H9 (cell line): ENCODE measurements around the gene SHCBP1. TPM values are rescaled to one million over a fixed set of nuclear protein-coding genes. Genes with fewer than 3 reads are reported as not detected.

Experiments
- DNase-seq: peaks from one replicate; pipeline ENCODE4 v3.0.0-alpha.2; 2017
- H2AFZ ChIP-seq: one replicate; pipeline ENCODE4 v1.6.1; 2013; ENCODE audit warnings: mild to moderate bottlenecking, low read length, control low read depth, moderate library complexity
- H2AK5ac ChIP-seq: 2 replicates; pipeline ENCODE4 v1.6.1; 2013; ENCODE audit warnings: low read length, control low read depth, mixed read lengths; ENCODE audit not compliant: insufficient read length
- H2BK120ac ChIP-seq: one replicate; pipeline ENCODE4 v1.6.1; 2013; ENCODE audit warnings: low read depth, mild to moderate bottlenecking, low read length, control low read depth, inconsistent platforms; ENCODE audit not compliant: poor library complexity, severe bottlenecking
- H2BK12ac ChIP-seq: 2 replicates; pipeline ENCODE4 v1.6.1; 2013; ENCODE audit warnings: low read length, control low read depth, mixed read lengths, low read depth; ENCODE audit not compliant: insufficient read length
- H2BK15ac ChIP-seq: 2 replicates; pipeline ENCODE4 v1.6.1; 2013; ENCODE audit warnings: low read depth, low read length, control low read depth
- H2BK20ac ChIP-seq: one replicate; pipeline ENCODE4 v1.6.1; 2013; ENCODE audit warnings: low read depth, mild to moderate bottlenecking, low read length, control low read depth, inconsistent platforms; ENCODE audit not compliant: poor library complexity, severe bottlenecking
- H2BK5ac ChIP-seq: 2 replicates; pipeline ENCODE4 v1.6.1; 2013; ENCODE audit warnings: low read length, control low read depth, mixed read lengths; ENCODE audit not compliant: insufficient read length
- H3K14ac ChIP-seq: 2 replicates; pipeline ENCODE4 v1.6.1; 2013; ENCODE audit warnings: low read length, control low read depth; ENCODE audit not compliant: insufficient read depth
- H3K18ac ChIP-seq: 2 replicates; pipeline ENCODE4 v1.6.1; 2013; ENCODE audit warnings: low read depth, mild to moderate bottlenecking, mixed read lengths, low read length, control low read depth; ENCODE audit not compliant: insufficient read length
- H3K23ac ChIP-seq: 2 replicates; pipeline ENCODE4 v1.6.1; 2013; ENCODE audit warnings: low read length, control low read depth, mixed read lengths, low read depth; ENCODE audit not compliant: insufficient read length
- H3K23me2 ChIP-seq: 2 replicates; pipeline ENCODE4 v1.6.1; 2013; ENCODE audit warnings: low read depth, mild to moderate bottlenecking, mixed read lengths, low read length, control low read depth; ENCODE audit not compliant: insufficient read length, poor library complexity, severe bottlenecking
- H3K27ac ChIP-seq: 2 replicates; pipeline ENCODE4 v1.5.1; 2013; ENCODE audit warnings: low read length, control low read depth, mixed read lengths, low read depth; ENCODE audit not compliant: insufficient read length
- H3K27me3 ChIP-seq: 2 replicates; pipeline ENCODE4 v1.6.1; 2013; ENCODE audit warnings: low read length, control low read depth, inconsistent platforms; ENCODE audit not compliant: insufficient read depth
- H3K4ac ChIP-seq: 2 replicates; pipeline ENCODE4 v1.6.1; 2013; ENCODE audit warnings: low read depth, mild to moderate bottlenecking, control low read depth, inconsistent platforms, low read length, moderate library complexity
- H3K4me1 ChIP-seq: 2 replicates; pipeline ENCODE4 v1.6.1; 2013; ENCODE audit warnings: low read length, control low read depth, inconsistent platforms; ENCODE audit not compliant: insufficient read depth
- H3K4me2 ChIP-seq: 2 replicates; pipeline ENCODE4 v1.6.1; 2013; ENCODE audit warnings: low read length, control low read depth, mixed read lengths; ENCODE audit not compliant: insufficient read length, insufficient read depth
- H3K56ac ChIP-seq: 2 replicates; pipeline ENCODE4 v1.6.1; 2013; ENCODE audit warnings: low read depth, mild to moderate bottlenecking, mixed read lengths, low read length, control low read depth; ENCODE audit not compliant: insufficient read length
- H3K79me1 ChIP-seq: 2 replicates; pipeline ENCODE4 v1.6.1; 2013; ENCODE audit warnings: low read depth, mild to moderate bottlenecking, moderate library complexity, low read length, control low read depth, inconsistent platforms; ENCODE audit not compliant: insufficient read depth, poor library complexity, severe bottlenecking
- H3K79me2 ChIP-seq: 2 replicates; pipeline ENCODE4 v1.6.1; 2013; ENCODE audit warnings: low read length, control low read depth, inconsistent platforms; ENCODE audit not compliant: insufficient read depth
- H3K9ac ChIP-seq: 2 replicates; pipeline ENCODE4 v1.6.1; 2013; ENCODE audit warnings: low read length, control low read depth, mixed read lengths; ENCODE audit not compliant: insufficient read length; ENCODE audit errors: extremely low read depth
- H3K9me3 ChIP-seq: one replicate; pipeline ENCODE4 v1.6.1; 2013; ENCODE audit warnings: low read depth, low read length, inconsistent platforms; ENCODE audit not compliant: control insufficient read depth
- H3T11ph ChIP-seq: one replicate; pipeline ENCODE4 v1.6.1; 2013; ENCODE audit warnings: mild to moderate bottlenecking, low read length, control low read depth, inconsistent platforms
- H4K20me1 ChIP-seq: one replicate; pipeline ENCODE4 v1.6.1; 2013; ENCODE audit not compliant: control insufficient read depth, insufficient read length, insufficient read depth
- H4K5ac ChIP-seq: 2 replicates; pipeline ENCODE4 v1.6.1; 2013; ENCODE audit warnings: low read depth, mild to moderate bottlenecking, mixed read lengths, low read length, control low read depth; ENCODE audit not compliant: insufficient read length
- H4K8ac ChIP-seq: replicated peaks from 2 replicates; pipeline ENCODE4 v1.6.1; 2013; ENCODE audit warnings: low read length, control low read depth, mixed read lengths, low read depth; ENCODE audit not compliant: insufficient read length
- H4K91ac ChIP-seq: 2 replicates; pipeline ENCODE4 v1.6.1; 2013; ENCODE audit warnings: low read depth, mild to moderate bottlenecking, moderate library complexity, mixed read lengths, low read length, control low read depth; ENCODE audit not compliant: insufficient read length
- H3K27ac Mint-ChIP-seq, 3 experiments: 2 replicates in 2 of 3; 3 replicates in 1 of 3; pipeline ENCODE4 v1.8.0; 2020 to 2021; ENCODE audit warnings: mixed read lengths in 3 of 3, mild to moderate bottlenecking in 1 of 3, moderate library complexity in 1 of 3
- H3K27me3 Mint-ChIP-seq: 2 replicates; pipeline ENCODE4 v1.8.0; 2021; ENCODE audit warnings: low read depth, mild to moderate bottlenecking, moderate library complexity, mixed read lengths
- H3K36me3 Mint-ChIP-seq, 3 experiments: 2 replicates in 2 of 3; 3 replicates in 1 of 3; pipeline ENCODE4 v1.8.0; 2020 to 2021; ENCODE audit warnings: low read depth in 3 of 3, mixed read lengths in 3 of 3; ENCODE audit not compliant: insufficient read depth in 1 of 3
- H3K4me1 Mint-ChIP-seq, 2 experiments: 2 replicates each; pipeline ENCODE4 v1.8.0; 2020; ENCODE audit warnings: mixed read lengths in 2 of 2
- H3K4me3 Mint-ChIP-seq, 2 experiments: 2 replicates in 1 of 2; 3 replicates in 1 of 2; pipeline ENCODE4 v1.8.0; 2020 to 2021; ENCODE audit warnings: mild to moderate bottlenecking in 2 of 2, mixed read lengths in 2 of 2, moderate library complexity in 1 of 2
- H3K9me3 Mint-ChIP-seq, 2 experiments: 2 replicates in 1 of 2; 3 replicates in 1 of 2; pipeline ENCODE4 v1.8.0; 2020; ENCODE audit warnings: mild to moderate bottlenecking in 2 of 2, mixed read lengths in 2 of 2, moderate library complexity in 1 of 2
- CTCF ChIP-seq: fragments of 200-600 bp; sonication (generic); conservative IDR thresholded peaks from 3 replicates; pipeline ENCODE4 v1.8.0; 2021; ENCODE audit warnings: antibody characterized with exemption, mild to moderate bottlenecking
- WGBS: extraction: QIAGEN DNeasy Blood & Tissue Kit; methylation state at CpG from one replicate; pipeline ENCODE4 v1.1.7; 2013; ENCODE audit warnings: missing lambda C conversion rate, low lambda C conversion rate, mixed read lengths; ENCODE audit not compliant: insufficient read length; ENCODE audit errors: extremely low coverage; 5-methylcytosine and 5-hydroxymethylcytosine counted together
- total RNA-seq: library from RNA; stranded (reverse); gene quantifications from 2 replicates; pipeline ENCODE4 v1.2.1, GENCODE V29; 2021

Gene SHCBP1
- total RNA-seq, 1 experiment from 2014 or later = 16.6 TPM

DNA sequence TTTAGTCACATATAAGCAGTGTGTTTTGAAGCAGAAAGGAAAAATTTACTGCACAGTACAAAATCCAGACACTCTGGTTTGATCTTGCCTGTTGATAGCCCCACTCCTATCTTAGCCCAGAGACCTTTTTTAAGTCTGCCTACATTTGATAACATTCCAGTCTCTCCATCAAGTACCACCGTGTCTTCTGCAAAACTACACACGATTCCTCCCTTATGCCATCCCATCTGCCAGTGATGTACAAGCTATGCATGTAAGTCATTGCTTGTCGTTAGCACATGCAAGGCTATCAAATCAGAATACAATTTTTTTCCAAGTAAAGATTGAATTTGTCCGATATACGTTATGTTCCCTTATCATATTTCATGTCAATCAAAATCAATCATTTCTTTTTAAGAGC is 14.9 kb downstream of the SHCBP1 start:
- Histone ChIP-seq H3K23ac (no peak overlapping the region), H2BK120ac (no peak overlapping the region), H3K9ac (no peak overlapping the region), H2BK15ac (no peak overlapping the region), H2BK20ac (no peak overlapping the region), H2BK5ac (no peak overlapping the region), H3K4me1 (no peaks in the 10 kb centered on the region), H3K23me2 (no peaks in the 10 kb centered on the region), H4K8ac (no peak overlapping the region), H3T11ph (no peak overlapping the region), H3K18ac (no peak overlapping the region), H3K27ac (no peak overlapping the region), H3K79me1 (no peaks in the 10 kb centered on the region), H4K91ac (no peak overlapping the region), H3K79me2 (no peaks in the 10 kb centered on the region), H3K4me2 (no peak overlapping the region), H4K5ac (no peak overlapping the region), H4K20me1 (no peaks in the 10 kb centered on the region), H2BK12ac (no peak overlapping the region), H3K14ac (no peak overlapping the region), H2AK5ac (no peak overlapping the region), H3K9me3 (no peaks in the 10 kb centered on the region), H2AFZ (no peak overlapping the region), H3K27me3 (no peaks in the 10 kb centered on the region), H3K4ac (no peak overlapping the region), H3K56ac (no peak overlapping the region)
- H3K4me1 Mint-ChIP-seq = no peaks in the 10 kb centered on the region
- TF ChIP-seq CTCF = no peak
- no peak for DNase-seq
- no peak overlapping the region for H3K4me3 Mint-ChIP-seq
- no peaks in the 10 kb centered on the region for H3K27me3 Mint-ChIP-seq
- no peaks in the 10 kb centered on the region for H3K9me3 Mint-ChIP-seq
- peaks cover 29 to 76% (median 68%) of the 10 kb centered on the region in 3 experiments; a peak in 6 of 7 replicates for H3K36me3 Mint-ChIP-seq
- no CpG with 5 or more reads among the region's 5 CpGs for WGBS
- no peak overlapping the region for H3K27ac Mint-ChIP-seq
